ENCODE data around the gene IRF9. TPM values are rescaled to one million over a fixed set of nuclear protein-coding genes. Genes with fewer than 3 reads are reported as not detected.
A peak's percentile ranks its signal among the peaks of the same experiment; 100 is the strongest.

Gene IRF9
- total RNA-seq, 1 donor from 2014 or later, result 45.1 TPM

DNA sequence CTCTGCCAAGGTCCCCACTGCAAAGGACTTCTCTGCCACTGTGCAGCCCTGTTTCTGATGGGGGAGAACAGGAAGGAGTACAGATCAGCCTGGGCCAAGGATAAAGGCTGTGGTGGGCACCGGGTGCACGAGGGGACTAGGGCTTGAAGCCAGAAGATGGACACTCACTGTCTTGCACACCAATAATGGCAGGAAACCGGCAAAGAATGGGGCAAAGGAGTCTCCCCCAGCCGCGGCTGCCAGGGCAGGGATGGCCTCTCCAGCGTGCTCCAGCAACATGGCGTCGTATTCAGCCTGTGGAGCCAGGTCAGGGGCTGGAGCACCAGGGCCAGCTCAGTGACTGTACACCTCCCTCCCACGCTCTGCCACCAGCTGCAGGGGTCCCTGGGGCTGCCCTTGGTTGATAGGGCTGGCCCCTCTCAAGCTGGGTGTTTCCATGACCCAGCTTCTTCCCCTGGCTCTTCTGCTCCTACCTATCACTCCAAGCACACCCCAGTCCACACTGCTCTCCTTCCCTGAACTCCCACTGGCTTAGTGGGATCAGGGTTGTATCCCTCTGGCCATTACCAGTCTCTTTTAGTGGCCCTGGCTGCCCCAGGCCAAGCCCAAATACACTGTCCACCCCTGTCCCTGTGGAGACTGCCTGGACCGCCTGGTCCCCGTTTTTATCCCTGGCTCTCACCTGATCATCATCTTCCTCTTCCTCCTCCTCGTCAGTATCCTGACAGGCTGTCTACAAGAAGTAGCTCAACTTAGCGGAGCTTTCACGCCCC, 21.2 kb downstream of the IRF9 start:
- H3K4me3 ChIP-seq (ENCODE audit: low read depth, low read length), result no peak overlapping the region
- DNase-seq (ENCODE audit: low read depth), result no peak
- TF ChIP-seq, protein P1, sequence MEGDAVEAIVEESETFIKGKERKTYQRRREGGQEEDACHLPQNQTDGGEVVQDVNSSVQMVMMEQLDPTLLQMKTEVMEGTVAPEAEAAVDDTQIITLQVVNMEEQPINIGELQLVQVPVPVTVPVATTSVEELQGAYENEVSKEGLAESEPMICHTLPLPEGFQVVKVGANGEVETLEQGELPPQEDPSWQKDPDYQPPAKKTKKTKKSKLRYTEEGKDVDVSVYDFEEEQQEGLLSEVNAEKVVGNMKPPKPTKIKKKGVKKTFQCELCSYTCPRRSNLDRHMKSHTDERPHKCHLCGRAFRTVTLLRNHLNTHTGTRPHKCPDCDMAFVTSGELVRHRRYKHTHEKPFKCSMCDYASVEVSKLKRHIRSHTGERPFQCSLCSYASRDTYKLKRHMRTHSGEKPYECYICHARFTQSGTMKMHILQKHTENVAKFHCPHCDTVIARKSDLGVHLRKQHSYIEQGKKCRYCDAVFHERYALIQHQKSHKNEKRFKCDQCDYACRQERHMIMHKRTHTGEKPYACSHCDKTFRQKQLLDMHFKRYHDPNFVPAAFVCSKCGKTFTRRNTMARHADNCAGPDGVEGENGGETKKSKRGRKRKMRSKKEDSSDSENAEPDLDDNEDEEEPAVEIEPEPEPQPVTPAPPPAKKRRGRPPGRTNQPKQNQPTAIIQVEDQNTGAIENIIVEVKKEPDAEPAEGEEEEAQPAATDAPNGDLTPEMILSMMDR (conservative IDR thresholded peaks at IDR 0.05; ENCODE audit: low read depth, low read length), result no peak

DNA sequence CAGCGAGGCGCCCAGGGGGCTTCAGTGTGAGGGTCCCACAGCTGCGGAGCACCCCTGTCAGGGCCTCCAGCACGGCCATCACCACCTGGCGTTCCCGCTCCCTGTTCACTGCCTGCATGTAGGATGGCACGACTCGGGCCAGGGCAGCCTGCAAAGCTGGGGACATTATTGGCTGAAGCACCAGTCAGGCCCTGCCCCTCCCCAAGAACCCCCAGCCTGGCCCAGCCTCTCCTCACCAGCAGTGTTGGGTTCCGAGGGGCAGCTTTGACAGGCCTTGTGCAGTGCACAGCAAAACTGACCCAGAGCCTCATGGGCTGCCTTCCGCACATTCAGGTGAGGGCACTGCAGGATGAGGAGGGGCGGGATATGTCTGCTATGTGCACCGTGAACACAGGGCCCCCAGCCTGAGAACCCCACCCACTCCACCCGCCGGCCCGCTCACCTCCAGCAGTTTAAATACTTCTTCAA, 22.0 kb downstream of the IRF9 start:
- no peak overlapping the region for H3K4me3 ChIP-seq (ENCODE audit: low read depth, low read length)
- TF ChIP-seq, protein P1 (conservative IDR thresholded peaks at IDR 0.05; ENCODE audit: low read depth, low read length), result no peak
- no peak for DNase-seq (ENCODE audit: low read depth)

DNA sequence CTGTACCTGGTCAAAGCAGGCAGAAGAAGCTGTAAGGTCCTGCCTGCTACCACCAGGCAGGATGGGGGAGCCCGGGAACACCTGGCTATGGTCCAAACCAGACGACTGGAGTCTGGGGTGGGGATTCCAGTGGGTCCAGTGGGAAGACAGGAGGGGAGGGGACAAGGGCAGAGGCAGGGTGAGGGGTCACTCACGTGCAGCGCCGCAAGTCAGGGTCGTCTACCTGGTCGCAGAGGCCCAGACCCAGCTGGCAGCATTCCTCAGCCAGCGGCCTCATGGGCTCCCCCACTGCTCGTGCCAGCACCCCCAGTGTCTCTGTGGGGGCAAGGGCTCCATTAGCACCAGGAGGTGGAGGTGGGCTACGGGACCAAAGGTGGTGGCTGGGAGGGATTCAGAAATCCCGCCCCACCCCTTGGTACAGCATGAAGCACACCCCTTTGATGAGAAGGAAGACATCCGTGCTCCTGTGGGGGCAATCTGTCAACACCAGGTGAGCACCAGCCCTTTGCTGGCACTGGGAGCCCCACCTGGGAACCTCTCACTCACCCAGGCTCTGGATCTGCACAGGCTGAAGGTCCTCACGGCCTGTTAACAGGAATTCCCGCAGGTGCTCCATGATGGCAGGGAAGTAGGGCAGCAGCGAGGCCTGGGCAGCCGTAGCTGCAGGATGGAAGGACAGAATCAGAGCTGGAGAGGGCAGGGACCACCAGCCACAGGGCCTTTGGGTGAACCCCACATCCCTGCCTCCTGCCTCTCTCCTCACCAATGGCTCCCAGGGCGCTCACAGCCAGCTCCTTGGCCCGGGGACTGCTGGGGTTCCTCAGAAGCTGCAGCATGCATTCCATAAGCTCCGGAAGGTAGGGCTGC, 23.3 kb downstream of the IRF9 start:
- H3K4me3 ChIP-seq (ENCODE audit: low read depth, low read length), result no peak overlapping the region
- no peak for DNase-seq (ENCODE audit: low read depth)
- TF ChIP-seq, protein P1 (conservative IDR thresholded peaks at IDR 0.05; ENCODE audit: low read depth, low read length), result no peak

DNA sequence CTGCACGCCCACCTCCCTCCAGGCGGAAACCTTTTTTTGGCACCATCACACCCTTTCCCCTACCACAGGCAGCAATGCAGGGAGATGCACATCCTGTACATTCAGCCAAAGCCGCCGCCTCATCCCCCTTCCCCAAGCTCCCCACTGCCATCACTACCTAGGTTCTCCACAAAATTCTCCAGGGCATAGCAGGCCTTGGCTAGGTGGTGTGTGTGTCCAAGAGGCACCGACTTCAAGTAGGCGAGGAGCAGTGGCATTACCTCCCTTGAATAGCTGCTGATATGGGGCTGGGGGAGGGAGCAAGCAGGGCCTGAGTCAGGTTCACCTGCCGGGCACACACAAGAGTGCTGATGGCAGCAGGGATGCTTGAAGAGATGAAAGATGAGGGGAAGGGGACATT, 24.0 kb downstream of the IRF9 start:
- no peak for DNase-seq (ENCODE audit: low read depth)
- H3K4me3 ChIP-seq (ENCODE audit: low read depth, low read length), result no peak overlapping the region
- TF ChIP-seq, protein P1 (conservative IDR thresholded peaks at IDR 0.05; ENCODE audit: low read depth, low read length), result no peak

DNA sequence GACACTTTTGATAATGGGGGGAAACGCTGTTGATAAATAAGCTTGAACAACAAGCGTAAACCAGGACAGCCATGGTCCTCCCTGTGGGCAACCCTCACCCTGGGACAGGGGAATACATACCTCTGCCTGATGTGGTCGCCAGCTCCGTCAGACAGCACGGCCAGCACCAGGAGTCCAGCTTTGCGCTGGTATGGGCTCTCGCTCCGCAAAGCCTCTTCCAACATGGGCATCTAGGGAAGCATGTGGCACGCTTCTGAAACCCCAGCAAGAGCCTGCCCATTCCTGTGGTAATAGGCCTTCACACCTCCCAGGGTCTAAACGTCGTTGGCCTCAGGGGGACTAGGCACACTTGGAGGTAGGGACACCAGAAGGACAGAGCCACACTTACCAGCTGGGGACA, 24.7 kb downstream of the IRF9 start:
- TF ChIP-seq, protein P1 (conservative IDR thresholded peaks at IDR 0.05; ENCODE audit: low read depth, low read length), result no peak
- no peak for DNase-seq (ENCODE audit: low read depth)
- no peak overlapping the region for H3K4me3 ChIP-seq (ENCODE audit: low read depth, low read length)

DNA sequence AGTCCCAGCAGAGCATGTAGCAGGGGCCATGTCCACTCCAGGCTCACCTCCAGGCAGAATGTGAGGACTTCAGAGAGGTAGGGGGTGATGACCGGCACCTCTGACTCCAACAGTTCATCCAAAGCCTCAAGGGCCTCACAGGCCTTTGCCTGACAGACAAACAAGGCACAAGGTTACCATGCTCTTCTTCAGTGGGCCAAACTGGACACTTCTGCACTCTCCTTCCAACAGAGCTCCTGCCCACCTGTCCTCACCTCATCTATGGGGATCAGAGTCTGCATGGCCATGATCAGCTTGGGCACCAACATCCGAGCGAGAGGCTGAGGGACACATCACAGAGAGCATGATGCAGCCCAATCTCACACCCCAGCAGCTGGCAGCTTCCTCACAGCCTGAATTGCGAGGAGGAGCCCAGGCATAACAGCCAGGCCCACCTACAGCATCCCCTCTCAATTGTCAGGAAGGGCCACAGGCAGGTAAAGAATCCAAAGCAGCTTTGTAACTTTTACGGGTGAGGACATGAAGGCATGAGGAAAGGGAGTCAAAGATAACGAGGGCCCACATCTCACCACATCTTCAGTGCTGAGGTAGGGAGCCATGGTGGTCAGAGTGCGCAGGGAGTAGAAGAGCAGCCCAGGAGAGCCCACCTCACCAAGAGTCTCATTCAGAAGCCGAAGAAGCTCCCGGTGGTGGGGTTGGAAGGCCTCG, 25.9 kb downstream of the IRF9 start:
- H3K4me3 ChIP-seq (ENCODE audit: low read depth, low read length), result peak overlapping the region; percentile 93
- TF ChIP-seq, protein P1 (conservative IDR thresholded peaks at IDR 0.05; ENCODE audit: low read depth, low read length), result no peak
- DNase-seq (ENCODE audit: low read depth), result no peak
